ENCODE data around the gene IL12B. TPM values are rescaled to one million over a fixed set of nuclear protein-coding genes. Genes with fewer than 3 reads are reported as not detected.
"Not testable (repeated sequence)": the region's sequence is repeated elsewhere in the genome, so short reads cannot be mapped to it uniquely, and the experiment has no call there.

Gene IL12B
- total RNA-seq, 1 experiment from 2014 or later: not detected

- Histone ChIP-seq H3K27me3 (replicated peaks; ENCODE audit: insufficient read depth, low read depth, low read length, poor library complexity) (no peaks in the 10 kb centered on the region), H3K9me3 (ENCODE audit: low read depth, low read length, poor library complexity, severe bottlenecking) (no peaks in the 10 kb centered on the region), H3K4me1 (ENCODE audit: insufficient read depth, low read length, poor library complexity, severe bottlenecking) (no peaks in the 10 kb centered on the region), H3K4me3 (ENCODE audit: low read depth, low read length, poor library complexity, severe bottlenecking) (no peak overlapping the region), H3K36me3 (ENCODE audit: insufficient read depth, low read length, poor library complexity, severe bottlenecking) (peaks cover 35% of the 10 kb centered on the region), H3K27ac (ENCODE audit: low read depth, low read length, poor library complexity, severe bottlenecking) (no peak overlapping the region)
- POLR2A ChIA-PET (ENCODE audit: low non-redundant PET): no interaction called here
- intact Hi-C loops (cut with micrococcal nuclease; ENCODE audit: unreplicated experiment): no loop called here
- no peak for TF ChIP-seq CTCF (conservative IDR thresholded peaks at IDR 0.05; ENCODE audit: low read depth, low read length)
- TF ChIP-seq EZH2 (IDR thresholded peaks at IDR 0.05; ENCODE audit: borderline replicate concordance, low read depth, low read length, poor library complexity, severe bottlenecking): no peak
- BruUV-seq (replicated peaks): no TSS peak
- CTCF ChIA-PET: no interaction called here
- DNase-seq (ENCODE audit: low spot score): no peak
Observed at GRCh38 chr5:159274676-159275075, 55.6 kb downstream of the IL12B start.

- Histone ChIP-seq H3K36me3 (ENCODE audit: insufficient read depth, low read length, poor library complexity, severe bottlenecking) (peaks cover 40% of the 10 kb centered on the region), H3K9me3 (ENCODE audit: low read depth, low read length, poor library complexity, severe bottlenecking) (no peaks in the 10 kb centered on the region), H3K27me3 (replicated peaks; ENCODE audit: insufficient read depth, low read depth, low read length, poor library complexity) (no peaks in the 10 kb centered on the region), H3K4me1 (ENCODE audit: insufficient read depth, low read length, poor library complexity, severe bottlenecking) (no peaks in the 10 kb centered on the region), H3K27ac (ENCODE audit: low read depth, low read length, poor library complexity, severe bottlenecking) (no peak overlapping the region), H3K4me3 (ENCODE audit: low read depth, low read length, poor library complexity, severe bottlenecking) (no peak overlapping the region)
- DNase-seq (ENCODE audit: low spot score): no peak
- intact Hi-C loops (cut with micrococcal nuclease; ENCODE audit: unreplicated experiment): no loop called here
- TF ChIP-seq CTCF (conservative IDR thresholded peaks at IDR 0.05; ENCODE audit: low read depth, low read length): no peak
- ChIA-PET CTCF (no interaction called here), POLR2A (ENCODE audit: low non-redundant PET) (no interaction called here)
- no TSS peak for BruUV-seq (replicated peaks)
Observed at GRCh38 chr5:159273923-159274322, 56.4 kb downstream of the IL12B start.

GRCh38 chr5:159269723-159270122 is 60.6 kb downstream of the IL12B start:
- no peaks in the 10 kb centered on the region for H3K4me1 ChIP-seq (ENCODE audit: insufficient read depth, low read length, poor library complexity, severe bottlenecking)
- no peak for DNase-seq (ENCODE audit: low spot score)
- no TSS peak for BruUV-seq (replicated peaks)
- H3K27me3 ChIP-seq (replicated peaks; ENCODE audit: insufficient read depth, low read depth, low read length, poor library complexity): no peaks in the 10 kb centered on the region
- H3K36me3 ChIP-seq (ENCODE audit: insufficient read depth, low read length, poor library complexity, severe bottlenecking): peaks cover 34% of the 10 kb centered on the region
- H3K4me3 ChIP-seq (ENCODE audit: low read depth, low read length, poor library complexity, severe bottlenecking): no peak overlapping the region
- no peaks in the 10 kb centered on the region for H3K9me3 ChIP-seq (ENCODE audit: low read depth, low read length, poor library complexity, severe bottlenecking)
- CTCF ChIA-PET: no interaction called here
- TF ChIP-seq EZH2 (IDR thresholded peaks at IDR 0.05; ENCODE audit: borderline replicate concordance, low read depth, low read length, poor library complexity, severe bottlenecking): no peak
- TF ChIP-seq CTCF (conservative IDR thresholded peaks at IDR 0.05; ENCODE audit: low read depth, low read length): no peak
- no peak overlapping the region for H3K27ac ChIP-seq (ENCODE audit: low read depth, low read length, poor library complexity, severe bottlenecking)
- intact Hi-C loops (cut with micrococcal nuclease; ENCODE audit: unreplicated experiment): no loop called here
- POLR2A ChIA-PET (ENCODE audit: low non-redundant PET): no interaction called here

GRCh38 chr5:159266764-159267163 is 63.5 kb downstream of the IL12B start:
- H3K9me3 ChIP-seq (ENCODE audit: low read depth, low read length, poor library complexity, severe bottlenecking); H3K27me3 ChIP-seq (replicated peaks; ENCODE audit: insufficient read depth, low read depth, low read length, poor library complexity); CTCF ChIA-PET; H3K4me1 ChIP-seq (ENCODE audit: insufficient read depth, low read length, poor library complexity, severe bottlenecking); POLR2A ChIA-PET (ENCODE audit: low non-redundant PET); H3K4me3 ChIP-seq (ENCODE audit: low read depth, low read length, poor library complexity, severe bottlenecking); DNase-seq (ENCODE audit: low spot score); H3K27ac ChIP-seq (ENCODE audit: low read depth, low read length, poor library complexity, severe bottlenecking); intact Hi-C loops (cut with micrococcal nuclease; ENCODE audit: unreplicated experiment); BruUV-seq (replicated peaks): not testable (repeated sequence)
- H3K36me3 ChIP-seq (ENCODE audit: insufficient read depth, low read length, poor library complexity, severe bottlenecking): peaks cover 20% of the 10 kb centered on the region

Other genes with a start within 250 kb of the IL12B start
- 1.7 and 1.9 TPM in 2 replicates for gene EBF1, start 230.6 kb downstream of the IL12B start, total RNA-seq (2021)
- gene RNF145, start 120.9 kb downstream of the IL12B start, total RNA-seq (2021): 103 and 132 TPM in 2 replicates
- 23.5 and 23.8 TPM in 2 replicates for gene UBLCP1, start 67.2 kb downstream of the IL12B start, total RNA-seq (2021)

Data from A673 (cell line).